ENCODE results near the gene PRPF40A. TPM values are rescaled to one million over a fixed set of nuclear protein-coding genes. Genes with fewer than 3 reads are reported as not detected.

The PRPF40A gene
- polyA plus RNA-seq, 1 donor (not counting 4 experiments of a cell fraction or from before 2014, with no cell fraction given): 104 TPM

DNA sequence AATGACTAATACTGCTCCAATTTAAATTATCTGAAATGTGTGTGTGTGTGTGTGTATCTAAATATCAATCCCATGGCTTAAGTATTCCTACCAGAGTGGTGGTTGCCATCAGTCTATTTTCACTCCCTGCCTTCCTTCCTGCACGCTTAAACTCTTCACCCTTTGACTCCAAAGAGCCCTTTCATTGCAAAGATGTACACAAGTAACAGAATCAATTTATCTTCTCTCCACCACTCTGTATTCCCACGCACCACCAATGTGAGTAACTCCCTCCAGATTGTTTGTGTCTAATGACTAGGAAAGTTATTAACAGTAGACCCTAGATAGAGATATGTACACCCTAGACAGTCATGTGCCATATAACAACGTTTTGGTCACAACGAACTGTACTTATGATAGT, 44.0 kb upstream of the PRPF40A start:
- Histone ChIP-seq H3K36me3 (ENCODE audit: control insufficient read depth in 2 of 2, extremely low read depth in 1 of 2, insufficient read depth in 2 of 2, low read length in 2 of 2) (peaks cover 1 to 4% of the 10 kb centered on the region in 2 experiments), H3K4me1 (ENCODE audit: control insufficient read depth, extremely low read depth, insufficient read depth, low read length) (no peaks in the 10 kb centered on the region), H3K27ac (ENCODE audit: control insufficient read depth, insufficient read depth, low read length) (no peak overlapping the region), H3K9me1 (ENCODE audit: control insufficient read depth, extremely low read depth, insufficient read depth, low read length) (no peaks in the 10 kb centered on the region), H3K4me2 (ENCODE audit: control insufficient read depth, extremely low read depth, insufficient read depth, low read depth, low read length) (no peak overlapping the region), H3K79me2 (ENCODE audit: control insufficient read depth, insufficient read depth, low read length) (no peaks in the 10 kb centered on the region), H3K9me3 (ENCODE audit: control insufficient read depth, low read depth, low read length) (no peaks in the 10 kb centered on the region), H3K27me3 (ENCODE audit: control insufficient read depth, extremely low read depth, insufficient read depth, low read length) (no peaks in the 10 kb centered on the region), H4K20me1 (ENCODE audit: control insufficient read depth, extremely low read depth, insufficient read depth, low read length) (no peaks in the 10 kb centered on the region), H3K4me3 (ENCODE audit: control insufficient read depth in 2 of 3, extremely low read depth in 1 of 3, insufficient read depth in 2 of 3, low read depth in 1 of 3, low read length in 3 of 3) (no peak overlapping the region), H3K9ac (ENCODE audit: control insufficient read depth, extremely low read depth, insufficient read depth, low read length) (no peak overlapping the region), H2AFZ (ENCODE audit: control insufficient read depth, low read length) (no peak overlapping the region)
- no peak for TF ChIP-seq EZH2 (IDR thresholded peaks at IDR 0.05; ENCODE audit: low read length)
- DNase-seq (ENCODE audit: low read depth, low spot score) (no peak), FAIRE-seq (no peak)
- dilution Hi-C loops (cut with MboI; ENCODE audit: extremely low pct_ligation_motif_present, low sequenced_read_pairs): no loop called here

DNA sequence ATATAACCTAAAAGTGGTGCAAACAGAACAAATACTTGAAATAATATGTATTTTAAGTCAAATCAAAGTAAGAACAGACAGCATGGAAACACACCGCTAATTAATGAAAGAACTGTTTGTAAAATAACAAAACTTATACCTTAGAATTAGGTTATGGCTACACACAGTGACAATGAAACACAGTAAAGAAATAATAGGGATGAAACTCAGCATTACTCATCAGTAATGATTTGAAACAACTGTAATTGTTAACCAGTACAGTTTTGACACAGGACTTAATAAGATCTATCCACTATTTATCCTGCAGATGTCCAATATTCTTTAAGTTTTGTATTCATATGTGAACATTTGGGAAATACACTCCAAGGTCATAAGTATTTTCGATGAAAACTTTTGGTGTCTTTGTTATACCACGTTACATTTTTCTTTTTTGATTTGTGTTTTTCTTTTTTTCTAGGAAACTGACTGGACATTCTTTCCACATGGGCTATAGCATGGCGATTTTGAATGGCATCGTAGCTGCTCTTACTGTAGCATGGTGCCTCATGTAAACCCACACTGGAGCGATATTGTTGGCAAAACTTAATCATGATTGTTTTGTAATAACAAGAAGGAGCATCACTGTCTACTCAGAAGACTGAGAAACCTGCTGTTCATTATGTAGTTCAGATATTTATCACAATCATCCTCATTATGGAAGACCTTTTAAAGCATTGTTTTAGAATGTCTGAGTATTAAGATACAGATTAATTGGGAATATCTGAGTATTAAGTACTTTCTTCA, 42.2 kb upstream of the PRPF40A start:
- Histone ChIP-seq H2AFZ (ENCODE audit: control insufficient read depth, low read length) (no peak overlapping the region), H3K9me1 (ENCODE audit: control insufficient read depth, extremely low read depth, insufficient read depth, low read length) (no peaks in the 10 kb centered on the region), H3K27me3 (ENCODE audit: control insufficient read depth, extremely low read depth, insufficient read depth, low read length) (no peaks in the 10 kb centered on the region), H3K27ac (ENCODE audit: control insufficient read depth, insufficient read depth, low read length) (no peak overlapping the region), H3K9me3 (ENCODE audit: control insufficient read depth, low read depth, low read length) (no peaks in the 10 kb centered on the region), H3K36me3 (ENCODE audit: control insufficient read depth in 2 of 2, extremely low read depth in 1 of 2, insufficient read depth in 2 of 2, low read length in 2 of 2) (peaks cover 1 to 5% of the 10 kb centered on the region in 2 experiments), H3K9ac (ENCODE audit: control insufficient read depth, extremely low read depth, insufficient read depth, low read length) (no peak overlapping the region), H3K79me2 (ENCODE audit: control insufficient read depth, insufficient read depth, low read length) (no peaks in the 10 kb centered on the region), H3K4me2 (ENCODE audit: control insufficient read depth, extremely low read depth, insufficient read depth, low read depth, low read length) (no peak overlapping the region), H4K20me1 (ENCODE audit: control insufficient read depth, extremely low read depth, insufficient read depth, low read length) (no peaks in the 10 kb centered on the region), H3K4me3 (ENCODE audit: control insufficient read depth in 2 of 3, extremely low read depth in 1 of 3, insufficient read depth in 2 of 3, low read depth in 1 of 3, low read length in 3 of 3) (no peak overlapping the region), H3K4me1 (ENCODE audit: control insufficient read depth, extremely low read depth, insufficient read depth, low read length) (no peaks in the 10 kb centered on the region)
- DNase-seq (ENCODE audit: low read depth, low spot score) (no peak), FAIRE-seq (no peak)
- dilution Hi-C loops (cut with MboI; ENCODE audit: extremely low pct_ligation_motif_present, low sequenced_read_pairs): no loop called here
- TF ChIP-seq, protein P1, sequence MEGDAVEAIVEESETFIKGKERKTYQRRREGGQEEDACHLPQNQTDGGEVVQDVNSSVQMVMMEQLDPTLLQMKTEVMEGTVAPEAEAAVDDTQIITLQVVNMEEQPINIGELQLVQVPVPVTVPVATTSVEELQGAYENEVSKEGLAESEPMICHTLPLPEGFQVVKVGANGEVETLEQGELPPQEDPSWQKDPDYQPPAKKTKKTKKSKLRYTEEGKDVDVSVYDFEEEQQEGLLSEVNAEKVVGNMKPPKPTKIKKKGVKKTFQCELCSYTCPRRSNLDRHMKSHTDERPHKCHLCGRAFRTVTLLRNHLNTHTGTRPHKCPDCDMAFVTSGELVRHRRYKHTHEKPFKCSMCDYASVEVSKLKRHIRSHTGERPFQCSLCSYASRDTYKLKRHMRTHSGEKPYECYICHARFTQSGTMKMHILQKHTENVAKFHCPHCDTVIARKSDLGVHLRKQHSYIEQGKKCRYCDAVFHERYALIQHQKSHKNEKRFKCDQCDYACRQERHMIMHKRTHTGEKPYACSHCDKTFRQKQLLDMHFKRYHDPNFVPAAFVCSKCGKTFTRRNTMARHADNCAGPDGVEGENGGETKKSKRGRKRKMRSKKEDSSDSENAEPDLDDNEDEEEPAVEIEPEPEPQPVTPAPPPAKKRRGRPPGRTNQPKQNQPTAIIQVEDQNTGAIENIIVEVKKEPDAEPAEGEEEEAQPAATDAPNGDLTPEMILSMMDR (optimal IDR thresholded peaks at IDR 0.05 in 1 of 3, IDR thresholded peaks at IDR 0.05 in 1 of 3, conservative IDR thresholded peaks at IDR 0.05 in 1 of 3; ENCODE audit: extremely low read depth in 1 of 3, insufficient read depth in 2 of 3, low read length in 3 of 3): no peak
- TF ChIP-seq EZH2 (IDR thresholded peaks at IDR 0.05; ENCODE audit: low read length): no peak

Measured in keratinocyte (primary cell).